AG20443 (cell line): ENCODE results near the gene CDK15.
"Not testable (repeated sequence)": the region's sequence is repeated elsewhere in the genome, so short reads cannot be mapped to it uniquely, and the experiment has no call there.

ENCODE experiments used
- DNase-seq: peaks from one replicate; pipeline ENCODE4 v3.0.0; 2012; ENCODE audit warnings: low spot score, mixed read lengths

The CDK15 gene

GRCh38 chr2:201790291-201790690 lies 16.0 kb upstream of the CDK15 start:
- no peak for DNase-seq

GRCh38 chr2:201790989-201791388 lies 15.3 kb upstream of the CDK15 start:
- DNase-seq: no peak

DNA sequence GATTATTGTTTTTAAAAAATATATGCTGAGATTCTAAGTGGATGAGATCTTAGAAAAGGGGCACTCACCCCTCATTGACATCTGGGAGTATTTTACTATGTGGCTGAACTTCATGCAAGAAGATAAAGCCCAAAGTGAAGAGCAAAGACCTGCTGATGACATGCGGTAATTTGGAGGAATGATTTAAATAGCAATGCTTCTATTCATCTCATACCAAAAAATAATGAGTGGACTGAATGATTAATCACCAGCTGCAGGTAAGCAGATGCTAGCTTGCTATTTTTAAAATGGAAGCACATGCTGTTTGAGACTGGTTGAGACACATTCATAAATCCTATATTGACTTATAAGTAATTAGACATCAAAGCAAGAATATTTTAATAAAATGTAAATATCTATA lies 12.7 kb upstream of the CDK15 start:
- DNase-seq: no peak

GRCh38 chr2:201794294-201794693 lies 12.0 kb upstream of the CDK15 start:
- no peak for DNase-seq

DNA sequence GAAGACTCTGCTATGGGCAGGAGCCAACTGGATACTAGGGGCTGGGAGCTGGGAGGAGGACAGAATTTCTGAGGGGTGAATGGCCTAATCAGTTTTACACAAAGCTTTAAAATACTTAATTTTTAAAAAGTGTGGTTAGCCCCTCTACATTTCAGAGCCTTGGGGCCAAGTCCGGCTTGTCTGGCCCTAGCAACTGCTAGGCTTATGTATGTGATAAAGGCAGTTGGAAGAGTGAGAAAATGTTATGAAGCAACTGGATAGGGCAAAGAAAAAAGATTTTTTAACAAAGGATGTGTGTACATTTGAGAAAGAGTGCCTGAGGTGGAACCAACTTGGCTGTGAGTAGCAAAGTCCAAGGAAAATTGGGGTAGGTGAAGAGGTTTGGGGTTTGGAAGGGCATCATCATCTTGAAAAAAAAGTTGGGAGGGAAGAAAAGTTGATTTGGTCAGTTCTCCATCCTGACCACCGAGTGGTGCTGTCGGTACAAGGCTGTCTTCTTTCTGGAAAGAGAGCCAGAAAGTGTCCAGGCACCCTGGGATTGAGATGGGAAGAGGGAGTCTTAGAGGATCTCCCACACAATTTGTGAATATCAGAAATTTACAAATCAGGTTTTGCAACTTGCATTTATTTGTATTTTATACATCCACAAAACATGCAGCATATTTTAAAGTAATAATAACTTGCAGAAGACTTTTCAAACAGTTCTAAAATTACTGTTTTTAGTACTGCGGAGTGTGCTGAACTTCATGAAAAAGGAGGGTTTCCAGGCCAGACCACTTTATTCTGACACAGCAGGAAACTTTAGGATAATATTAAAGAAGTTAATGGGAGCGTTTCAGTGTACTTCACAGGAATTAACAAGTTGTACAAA lies 10.5 kb upstream of the CDK15 start:
- DNase-seq: peak; percentile 77

- no peak for DNase-seq
Measured at GRCh38 chr2:201796478-201796865, 9.9 kb upstream of the CDK15 start.

- DNase-seq: peak; percentile 53
Measured at GRCh38 chr2:201797175-201797840, 9.0 kb upstream of the CDK15 start.

DNA sequence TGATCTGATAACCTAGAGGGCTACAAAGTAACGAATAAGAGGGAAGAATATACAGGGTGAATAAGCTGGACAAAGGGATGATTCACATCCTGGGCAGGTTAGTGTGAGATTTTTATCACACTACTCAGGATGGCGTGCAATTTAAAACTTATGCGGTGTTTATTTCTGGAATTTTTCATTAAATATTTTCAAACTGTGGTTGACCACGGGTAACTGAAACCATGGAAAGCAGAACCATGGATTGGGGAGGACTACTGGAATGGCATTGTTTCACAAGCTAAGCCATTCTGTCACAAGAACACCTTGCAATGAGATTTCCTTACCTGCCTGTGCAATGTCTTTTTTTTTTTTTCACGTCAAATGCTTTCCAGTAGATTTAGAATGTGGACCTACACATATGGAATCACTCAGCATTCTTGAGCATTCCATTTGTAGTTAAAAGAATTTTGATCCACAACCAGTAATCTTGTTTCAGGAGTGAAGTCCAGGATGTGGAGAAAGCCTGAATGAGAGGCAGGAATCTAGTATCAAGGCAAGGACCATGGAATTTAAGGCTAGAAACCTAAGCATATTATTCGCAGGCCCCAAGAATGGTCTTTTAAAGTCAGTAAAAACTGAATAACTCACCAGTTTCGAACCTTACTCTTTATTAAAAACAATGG lies 8.0 kb upstream of the CDK15 start:
- peak; percentile 56 for DNase-seq

DNA sequence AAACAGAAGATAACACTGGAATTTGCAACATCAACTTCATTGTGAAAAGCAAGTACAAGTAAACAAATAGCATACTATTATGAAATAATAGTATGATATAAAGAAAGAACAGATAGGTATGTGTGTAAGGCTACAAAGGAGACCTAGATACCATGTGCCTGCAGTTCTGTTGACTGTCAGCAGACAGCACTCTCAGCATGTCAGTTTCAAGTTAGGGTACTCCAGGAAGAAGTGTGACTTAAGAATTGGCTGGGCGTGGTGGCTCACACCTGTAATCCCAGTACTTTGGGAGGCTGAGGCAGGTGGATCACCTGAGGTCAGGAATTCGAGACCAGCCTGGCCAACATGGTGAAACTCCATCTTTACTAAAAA lies 7.4 kb upstream of the CDK15 start:
- not testable (repeated sequence) for DNase-seq

- peak; percentile 80 for DNase-seq
Measured at GRCh38 chr2:201807452-201807999, 1.2 kb downstream of the CDK15 start.

GRCh38 chr2:201808027-201808426 lies 1.7 kb downstream of the CDK15 start:
- DNase-seq: no peak

- no peak for DNase-seq
Measured at GRCh38 chr2:201809633-201810032, 3.3 kb downstream of the CDK15 start.

- DNase-seq: not testable (repeated sequence)
Measured at GRCh38 chr2:201810604-201811003, 4.3 kb downstream of the CDK15 start.

- DNase-seq: no peak
Measured at GRCh38 chr2:201813996-201814760, 7.8 kb downstream of the CDK15 start.

- DNase-seq: no peak
Measured at GRCh38 chr2:201816657-201817575, 10.6 kb downstream of the CDK15 start.

DNA sequence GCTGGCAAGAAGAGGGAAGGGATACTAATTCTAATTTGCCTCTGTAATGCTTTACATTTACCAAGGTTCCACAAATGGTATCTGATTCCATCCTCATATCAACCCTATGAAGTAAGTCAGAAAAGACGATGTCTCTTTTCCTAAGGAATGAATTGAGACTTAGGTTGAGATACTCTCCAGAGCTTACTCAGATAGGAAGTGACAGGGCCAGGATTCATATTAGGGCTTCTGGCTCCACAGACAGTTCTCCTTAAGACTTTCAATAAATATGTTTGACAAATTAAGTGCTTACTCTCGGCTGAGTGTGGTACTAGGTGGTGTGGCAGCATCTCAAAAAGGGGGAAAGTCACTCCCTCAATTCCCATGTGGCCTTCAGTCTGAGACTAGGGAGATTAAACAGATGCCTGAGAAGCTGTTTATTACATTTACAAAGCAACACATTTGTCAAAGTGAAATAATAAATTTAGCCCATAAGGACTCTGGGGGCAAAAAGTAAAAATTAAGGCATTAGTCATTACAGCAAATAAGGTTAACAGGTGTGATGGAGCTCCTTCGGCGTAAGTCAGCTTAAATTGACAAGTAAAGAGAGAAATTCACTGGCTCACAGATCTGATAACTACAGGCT lies 14.2 kb downstream of the CDK15 start:
- no peak for DNase-seq

DNA sequence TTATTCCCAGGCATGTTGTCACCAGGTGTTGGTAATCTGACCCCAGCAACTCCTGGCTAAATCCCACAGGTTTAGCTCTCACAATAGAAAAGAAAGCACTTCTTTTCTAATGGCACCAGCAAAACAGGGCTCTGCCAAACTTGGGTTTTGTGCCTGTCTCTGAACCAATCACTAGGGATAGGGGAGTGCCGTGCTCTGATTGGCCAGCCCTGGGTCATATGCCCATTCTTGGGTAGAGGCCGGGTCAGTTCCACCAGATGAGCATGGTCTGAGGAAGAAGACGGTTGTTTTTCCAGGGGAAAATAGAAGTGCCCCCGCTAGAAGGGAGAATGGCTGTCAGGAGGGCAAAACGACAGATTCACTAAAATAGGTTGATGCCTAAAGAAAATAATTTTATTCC lies 14.7 kb downstream of the CDK15 start:
- no peak for DNase-seq

DNA sequence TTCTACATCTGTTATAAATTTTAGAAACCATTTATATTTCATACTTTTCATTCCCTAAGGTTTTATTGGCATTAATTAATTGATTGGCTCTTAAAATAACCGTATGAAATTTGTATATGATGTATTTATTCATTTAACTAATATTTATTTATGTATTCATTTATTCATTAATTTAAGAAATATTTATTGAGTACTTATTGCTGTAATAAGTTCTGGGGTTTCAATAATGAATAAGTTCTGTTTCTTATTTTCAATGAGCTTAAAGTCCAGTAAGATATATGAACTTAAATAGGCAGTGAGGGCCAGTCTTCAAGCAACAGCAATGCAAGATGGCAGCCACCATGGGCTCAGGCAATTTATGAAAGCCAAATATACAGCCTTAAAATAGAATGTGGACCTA lies 17.9 kb downstream of the CDK15 start:
- DNase-seq: no peak

DNA sequence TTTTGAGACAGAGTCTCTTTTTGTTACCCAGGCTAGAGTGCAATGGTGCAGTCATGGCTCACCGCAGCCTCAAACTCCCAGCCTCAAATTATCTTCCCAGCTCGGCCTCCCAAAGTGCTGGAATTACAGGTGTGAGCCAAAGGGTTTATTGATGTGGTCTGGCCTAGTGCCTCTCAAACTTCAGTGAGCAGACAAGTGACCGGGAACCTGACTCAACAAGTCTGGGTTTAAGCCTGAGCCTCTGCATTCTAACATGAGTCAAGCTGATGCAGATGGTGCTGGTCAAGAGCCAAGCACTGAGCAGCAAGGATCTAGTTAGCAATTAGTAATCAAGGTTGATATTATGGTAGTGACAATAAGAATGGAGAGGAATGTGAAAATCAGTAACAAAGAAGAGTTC lies 21.3 kb downstream of the CDK15 start:
- DNase-seq: peak; percentile 12

GRCh38 chr2:201828220-201828619 lies 21.9 kb downstream of the CDK15 start:
- no peak for DNase-seq
